NCI-H1436 (cell line): ENCODE measurements around the gene MPI.
"Not testable (repeated sequence)": the region's sequence is repeated elsewhere in the genome, so short reads cannot be mapped to it uniquely, and the experiment has no call there.

Experiments
- DNase-seq: peaks from one replicate; lab custom pipeline; 2025; lab: John Stamatoyannopoulos, UW

Gene MPI

GRCh38 chr15:74933573-74933972 lies 43.7 kb downstream of the MPI start:
- no peak for DNase-seq

- not testable (repeated sequence) for DNase-seq
Measured at GRCh38 chr15:74935193-74935592, 45.4 kb downstream of the MPI start.

GRCh38 chr15:74937272-74937589 lies 47.4 kb downstream of the MPI start:
- no peak for DNase-seq

GRCh38 chr15:74937590-74938371 lies 47.9 kb downstream of the MPI start, which contains the start of gene COX5A:
TSS of gene COX5A (minus strand) at chr15:74938073. CDS start at chr15:74938014, 59 bp downstream.
- peak; percentile 95 for DNase-seq

GRCh38 chr15:74950078-74950908 lies 60.5 kb downstream of the MPI start:
- DNase-seq, result peak; percentile 60

GRCh38 chr15:74951006-74951405 lies 61.2 kb downstream of the MPI start:
- no peak for DNase-seq
